C4-2B (cell line): ENCODE results near the gene PTH1R.

ENCODE experiments used
- ZFX ChIP-seq: fragments of 450-650 bp; IDR thresholded peaks from 2 replicates; pipeline ENCODE4 v1.6.1; 2017
- TF ChIP-seq, protein P1 (sequence below): fragments of 450-650 bp; conservative IDR thresholded peaks from 2 replicates; pipeline ENCODE4 v1.5.1; 2017; ENCODE audit warnings: mild to moderate bottlenecking

DNA sequence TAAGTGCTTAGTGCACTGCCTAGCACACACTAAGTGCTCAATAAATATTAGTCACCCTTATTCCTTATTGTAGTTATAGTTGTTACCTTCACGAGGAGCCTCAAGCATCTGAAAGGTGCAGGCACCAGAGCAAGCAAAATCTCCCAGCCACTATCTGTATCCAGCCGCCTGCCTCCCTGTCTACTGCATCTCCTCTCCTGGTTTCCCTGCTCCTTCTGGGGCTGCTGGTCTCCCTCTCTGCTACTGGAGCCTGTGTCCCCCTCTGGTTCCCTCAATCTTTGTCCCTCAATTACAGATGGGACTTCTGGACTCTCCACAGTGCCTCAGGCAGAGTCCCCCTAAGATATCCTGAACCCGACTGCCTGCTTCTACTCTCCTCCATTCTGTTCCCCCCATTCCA, 33.1 kb upstream of the PTH1R start:
- TF ChIP-seq, protein P1, sequence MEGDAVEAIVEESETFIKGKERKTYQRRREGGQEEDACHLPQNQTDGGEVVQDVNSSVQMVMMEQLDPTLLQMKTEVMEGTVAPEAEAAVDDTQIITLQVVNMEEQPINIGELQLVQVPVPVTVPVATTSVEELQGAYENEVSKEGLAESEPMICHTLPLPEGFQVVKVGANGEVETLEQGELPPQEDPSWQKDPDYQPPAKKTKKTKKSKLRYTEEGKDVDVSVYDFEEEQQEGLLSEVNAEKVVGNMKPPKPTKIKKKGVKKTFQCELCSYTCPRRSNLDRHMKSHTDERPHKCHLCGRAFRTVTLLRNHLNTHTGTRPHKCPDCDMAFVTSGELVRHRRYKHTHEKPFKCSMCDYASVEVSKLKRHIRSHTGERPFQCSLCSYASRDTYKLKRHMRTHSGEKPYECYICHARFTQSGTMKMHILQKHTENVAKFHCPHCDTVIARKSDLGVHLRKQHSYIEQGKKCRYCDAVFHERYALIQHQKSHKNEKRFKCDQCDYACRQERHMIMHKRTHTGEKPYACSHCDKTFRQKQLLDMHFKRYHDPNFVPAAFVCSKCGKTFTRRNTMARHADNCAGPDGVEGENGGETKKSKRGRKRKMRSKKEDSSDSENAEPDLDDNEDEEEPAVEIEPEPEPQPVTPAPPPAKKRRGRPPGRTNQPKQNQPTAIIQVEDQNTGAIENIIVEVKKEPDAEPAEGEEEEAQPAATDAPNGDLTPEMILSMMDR, result no peak
- TF ChIP-seq ZFX, result no peak
